Measurements from ENCODE around the gene MORF4L1.

The MORF4L1 gene

GRCh38 chr15:78944669-78945407, 72.1 kb downstream of the MORF4L1 start, which contains the start of gene CTSH:
CTSH (minus strand) TSS chr15:78945046; CDS start chr15:78944981, 65 bp downstream.
- peaks cover 0 to 17% (median 8%) of the 10 kb centered on the region in 4 donors for H3K4me1 ChIP-seq
- DNase-seq, result peak; percentile 62 to 78
- intact Hi-C loops (cut with DNase I; ENCODE audit: low total_unique reads), result no loop called here
- H3K4me3 ChIP-seq, result peak within 1 kb of the TSS; percentile 52 to 57
- no peaks in the 10 kb centered on the region for H3K9me3 ChIP-seq
- no peaks in the 10 kb centered on the region for H3K36me3 ChIP-seq
- H3K27ac ChIP-seq, result peak within 1 kb of the TSS; percentile 49 to 56
- no peaks in the 10 kb centered on the region for H3K27me3 ChIP-seq
- TF ChIP-seq, protein P1, sequence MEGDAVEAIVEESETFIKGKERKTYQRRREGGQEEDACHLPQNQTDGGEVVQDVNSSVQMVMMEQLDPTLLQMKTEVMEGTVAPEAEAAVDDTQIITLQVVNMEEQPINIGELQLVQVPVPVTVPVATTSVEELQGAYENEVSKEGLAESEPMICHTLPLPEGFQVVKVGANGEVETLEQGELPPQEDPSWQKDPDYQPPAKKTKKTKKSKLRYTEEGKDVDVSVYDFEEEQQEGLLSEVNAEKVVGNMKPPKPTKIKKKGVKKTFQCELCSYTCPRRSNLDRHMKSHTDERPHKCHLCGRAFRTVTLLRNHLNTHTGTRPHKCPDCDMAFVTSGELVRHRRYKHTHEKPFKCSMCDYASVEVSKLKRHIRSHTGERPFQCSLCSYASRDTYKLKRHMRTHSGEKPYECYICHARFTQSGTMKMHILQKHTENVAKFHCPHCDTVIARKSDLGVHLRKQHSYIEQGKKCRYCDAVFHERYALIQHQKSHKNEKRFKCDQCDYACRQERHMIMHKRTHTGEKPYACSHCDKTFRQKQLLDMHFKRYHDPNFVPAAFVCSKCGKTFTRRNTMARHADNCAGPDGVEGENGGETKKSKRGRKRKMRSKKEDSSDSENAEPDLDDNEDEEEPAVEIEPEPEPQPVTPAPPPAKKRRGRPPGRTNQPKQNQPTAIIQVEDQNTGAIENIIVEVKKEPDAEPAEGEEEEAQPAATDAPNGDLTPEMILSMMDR (IDR thresholded peaks at IDR 0.05), result no peak

DNA sequence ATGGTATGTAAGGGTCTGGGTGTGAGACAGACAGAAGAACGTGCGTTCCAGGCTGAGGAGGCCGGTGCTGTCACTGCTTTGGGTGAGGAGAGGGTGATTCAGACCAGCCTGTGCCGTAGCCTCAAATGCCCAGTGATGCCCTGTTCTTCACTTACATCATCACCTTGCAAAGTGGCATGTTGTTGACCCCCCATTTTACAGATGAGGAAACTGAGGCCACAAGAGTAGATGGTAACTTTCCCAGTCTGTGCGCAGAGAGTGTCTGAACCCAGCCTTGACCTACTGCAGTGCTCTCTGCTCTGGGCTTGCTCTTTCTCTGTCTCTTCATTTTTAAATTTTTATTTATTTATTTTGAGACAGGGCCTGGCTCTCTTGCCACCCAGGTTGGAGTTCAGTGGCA, 73.8 kb downstream of the MORF4L1 start:
- Histone ChIP-seq H3K27me3 (no peaks in the 10 kb centered on the region), H3K4me3 (no peak overlapping the region), H3K9me3 (no peaks in the 10 kb centered on the region), H3K4me1 (peaks cover 0 to 17% (median 8%) of the 10 kb centered on the region in 4 donors), H3K36me3 (no peaks in the 10 kb centered on the region), H3K27ac (no peak overlapping the region)
- TF ChIP-seq, protein P1 (IDR thresholded peaks at IDR 0.05), result no peak
- intact Hi-C loops (cut with DNase I; ENCODE audit: low total_unique reads), result no loop called here
- DNase-seq, result no peak

DNA sequence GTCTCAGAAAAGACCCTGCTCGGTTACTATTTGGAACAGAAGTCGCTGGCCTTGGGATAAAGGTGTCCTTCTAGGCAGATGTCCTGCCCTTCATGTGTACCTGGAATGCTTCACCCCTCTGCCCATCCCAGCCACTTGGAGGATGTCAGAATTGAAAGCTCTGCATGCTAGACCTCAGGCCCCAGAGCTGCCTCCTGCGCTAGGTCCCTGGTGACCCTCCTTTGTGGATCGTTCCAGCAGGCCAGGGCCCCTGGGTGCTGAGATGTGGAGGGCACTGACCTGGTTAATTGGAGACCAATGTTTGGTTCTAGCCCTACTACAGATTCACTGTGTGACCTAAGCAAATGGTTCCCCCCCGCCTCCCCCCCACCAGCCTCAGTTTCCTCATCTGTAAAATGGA, 74.8 kb downstream of the MORF4L1 start:
- no peak overlapping the region for H3K27ac ChIP-seq
- H3K36me3 ChIP-seq, result no peaks in the 10 kb centered on the region
- no peak for DNase-seq
- H3K4me3 ChIP-seq, result no peak overlapping the region
- intact Hi-C loops (cut with DNase I; ENCODE audit: low total_unique reads), result no loop called here
- TF ChIP-seq, protein P1 (IDR thresholded peaks at IDR 0.05), result no peak
- H3K27me3 ChIP-seq, result no peaks in the 10 kb centered on the region
- peaks cover 0 to 17% (median 8%) of the 10 kb centered on the region in 4 donors for H3K4me1 ChIP-seq
- H3K9me3 ChIP-seq, result no peaks in the 10 kb centered on the region
